NB4 (cell line): ENCODE data around the gene CALM3.

Source experiments
- POLR2A ChIP-seq: IDR thresholded peaks from 2 replicates; pipeline ENCODE4 v1.6.1; 2011; ENCODE audit warnings: mild to moderate bottlenecking; ENCODE audit not compliant: insufficient read length; ENCODE audit errors: extremely low read depth
- TF ChIP-seq, protein P1 (sequence below): IDR thresholded peaks from one replicate; pipeline ENCODE4 v1.5.1; 2012; ENCODE audit warnings: low read depth, low read length
- TF ChIP-seq, protein P2 (sequence below): IDR thresholded peaks from 2 replicates; pipeline ENCODE4 v1.6.1; 2011; ENCODE audit warnings: low read depth, low read length

DNA sequence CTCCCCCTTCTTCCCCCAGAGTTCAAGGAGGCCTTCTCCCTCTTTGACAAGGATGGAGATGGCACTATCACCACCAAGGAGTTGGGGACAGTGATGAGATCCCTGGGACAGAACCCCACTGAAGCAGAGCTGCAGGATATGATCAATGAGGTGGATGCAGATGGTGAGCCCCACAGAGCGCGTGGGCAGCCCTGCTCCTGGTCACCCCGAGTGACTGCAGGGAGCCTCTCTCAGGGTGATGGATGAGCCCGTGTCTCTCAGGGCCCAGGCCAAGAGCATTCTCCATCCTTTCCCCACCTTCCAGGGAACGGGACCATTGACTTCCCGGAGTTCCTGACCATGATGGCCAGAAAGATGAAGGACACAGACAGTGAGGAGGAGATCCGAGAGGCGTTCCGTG, 7.0 kb downstream of the CALM3 start:
- TF ChIP-seq POLR2A = no peak
- TF ChIP-seq, protein P1, sequence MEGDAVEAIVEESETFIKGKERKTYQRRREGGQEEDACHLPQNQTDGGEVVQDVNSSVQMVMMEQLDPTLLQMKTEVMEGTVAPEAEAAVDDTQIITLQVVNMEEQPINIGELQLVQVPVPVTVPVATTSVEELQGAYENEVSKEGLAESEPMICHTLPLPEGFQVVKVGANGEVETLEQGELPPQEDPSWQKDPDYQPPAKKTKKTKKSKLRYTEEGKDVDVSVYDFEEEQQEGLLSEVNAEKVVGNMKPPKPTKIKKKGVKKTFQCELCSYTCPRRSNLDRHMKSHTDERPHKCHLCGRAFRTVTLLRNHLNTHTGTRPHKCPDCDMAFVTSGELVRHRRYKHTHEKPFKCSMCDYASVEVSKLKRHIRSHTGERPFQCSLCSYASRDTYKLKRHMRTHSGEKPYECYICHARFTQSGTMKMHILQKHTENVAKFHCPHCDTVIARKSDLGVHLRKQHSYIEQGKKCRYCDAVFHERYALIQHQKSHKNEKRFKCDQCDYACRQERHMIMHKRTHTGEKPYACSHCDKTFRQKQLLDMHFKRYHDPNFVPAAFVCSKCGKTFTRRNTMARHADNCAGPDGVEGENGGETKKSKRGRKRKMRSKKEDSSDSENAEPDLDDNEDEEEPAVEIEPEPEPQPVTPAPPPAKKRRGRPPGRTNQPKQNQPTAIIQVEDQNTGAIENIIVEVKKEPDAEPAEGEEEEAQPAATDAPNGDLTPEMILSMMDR = no peak
- TF ChIP-seq, protein P2, sequence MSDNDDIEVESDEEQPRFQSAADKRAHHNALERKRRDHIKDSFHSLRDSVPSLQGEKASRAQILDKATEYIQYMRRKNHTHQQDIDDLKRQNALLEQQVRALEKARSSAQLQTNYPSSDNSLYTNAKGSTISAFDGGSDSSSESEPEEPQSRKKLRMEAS = no peak
